ENCODE data around the gene LINC01488. TPM values are rescaled to one million over a fixed set of nuclear protein-coding genes. Genes with fewer than 3 reads are reported as not detected.

LINC01488 gene
- total RNA-seq, 1 donor from 2014 or later, result not detected

DNA sequence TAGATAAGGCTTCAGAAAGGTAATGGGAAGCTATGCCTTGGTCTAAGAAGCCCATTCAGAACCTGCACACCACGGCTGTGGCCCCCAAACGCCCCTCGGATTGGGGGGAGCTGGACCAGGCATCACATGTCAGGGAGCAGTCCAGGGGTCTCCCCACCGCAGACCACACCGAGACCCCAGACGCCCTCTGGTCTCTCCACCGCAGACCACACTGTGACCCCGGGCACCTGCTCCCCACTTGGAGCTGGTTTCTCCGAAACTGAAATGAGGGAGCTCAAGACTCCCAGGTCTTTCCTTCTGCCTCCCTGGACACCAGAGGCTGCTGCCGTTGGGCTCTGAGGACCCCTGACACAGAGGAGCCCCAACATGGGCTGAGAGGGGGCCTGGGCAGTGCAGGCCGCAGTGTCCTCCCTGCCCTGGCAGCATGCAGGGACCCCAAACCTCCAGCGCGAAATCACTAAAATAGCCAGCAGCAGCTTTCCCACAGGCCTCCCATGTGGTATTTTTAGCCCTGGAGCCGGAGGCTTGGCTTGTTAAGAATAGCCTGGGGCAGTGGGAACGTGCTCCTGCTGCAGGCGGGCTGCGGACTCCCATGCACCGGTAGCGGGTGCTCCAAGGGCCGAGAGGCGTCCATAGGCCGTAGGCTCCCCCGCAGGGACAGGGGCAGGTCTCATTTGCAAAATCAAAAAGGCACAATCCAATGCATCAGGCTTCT lies 7.7 kb downstream of the LINC01488 start:
- peaks cover 3% of the 10 kb centered on the region for H3K27me3 Mint-ChIP-seq (ENCODE audit: unreplicated experiment)
- peaks cover 10% of the 10 kb centered on the region for H3K4me1 Mint-ChIP-seq (ENCODE audit: unreplicated experiment)
- H3K4me3 Mint-ChIP-seq (ENCODE audit: unreplicated experiment), result no peak overlapping the region
- TF ChIP-seq, protein P1, sequence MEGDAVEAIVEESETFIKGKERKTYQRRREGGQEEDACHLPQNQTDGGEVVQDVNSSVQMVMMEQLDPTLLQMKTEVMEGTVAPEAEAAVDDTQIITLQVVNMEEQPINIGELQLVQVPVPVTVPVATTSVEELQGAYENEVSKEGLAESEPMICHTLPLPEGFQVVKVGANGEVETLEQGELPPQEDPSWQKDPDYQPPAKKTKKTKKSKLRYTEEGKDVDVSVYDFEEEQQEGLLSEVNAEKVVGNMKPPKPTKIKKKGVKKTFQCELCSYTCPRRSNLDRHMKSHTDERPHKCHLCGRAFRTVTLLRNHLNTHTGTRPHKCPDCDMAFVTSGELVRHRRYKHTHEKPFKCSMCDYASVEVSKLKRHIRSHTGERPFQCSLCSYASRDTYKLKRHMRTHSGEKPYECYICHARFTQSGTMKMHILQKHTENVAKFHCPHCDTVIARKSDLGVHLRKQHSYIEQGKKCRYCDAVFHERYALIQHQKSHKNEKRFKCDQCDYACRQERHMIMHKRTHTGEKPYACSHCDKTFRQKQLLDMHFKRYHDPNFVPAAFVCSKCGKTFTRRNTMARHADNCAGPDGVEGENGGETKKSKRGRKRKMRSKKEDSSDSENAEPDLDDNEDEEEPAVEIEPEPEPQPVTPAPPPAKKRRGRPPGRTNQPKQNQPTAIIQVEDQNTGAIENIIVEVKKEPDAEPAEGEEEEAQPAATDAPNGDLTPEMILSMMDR (IDR thresholded peaks at IDR 0.05; ENCODE audit: unreplicated experiment), result no peak
- no peaks in the 10 kb centered on the region for H3K36me3 Mint-ChIP-seq (ENCODE audit: low read depth, unreplicated experiment)
- H3K27ac Mint-ChIP-seq (ENCODE audit: unreplicated experiment), result no peak overlapping the region
- no peaks in the 10 kb centered on the region for H3K9me3 Mint-ChIP-seq (ENCODE audit: unreplicated experiment)
- no peak for DNase-seq (ENCODE audit: low spot score)

DNA sequence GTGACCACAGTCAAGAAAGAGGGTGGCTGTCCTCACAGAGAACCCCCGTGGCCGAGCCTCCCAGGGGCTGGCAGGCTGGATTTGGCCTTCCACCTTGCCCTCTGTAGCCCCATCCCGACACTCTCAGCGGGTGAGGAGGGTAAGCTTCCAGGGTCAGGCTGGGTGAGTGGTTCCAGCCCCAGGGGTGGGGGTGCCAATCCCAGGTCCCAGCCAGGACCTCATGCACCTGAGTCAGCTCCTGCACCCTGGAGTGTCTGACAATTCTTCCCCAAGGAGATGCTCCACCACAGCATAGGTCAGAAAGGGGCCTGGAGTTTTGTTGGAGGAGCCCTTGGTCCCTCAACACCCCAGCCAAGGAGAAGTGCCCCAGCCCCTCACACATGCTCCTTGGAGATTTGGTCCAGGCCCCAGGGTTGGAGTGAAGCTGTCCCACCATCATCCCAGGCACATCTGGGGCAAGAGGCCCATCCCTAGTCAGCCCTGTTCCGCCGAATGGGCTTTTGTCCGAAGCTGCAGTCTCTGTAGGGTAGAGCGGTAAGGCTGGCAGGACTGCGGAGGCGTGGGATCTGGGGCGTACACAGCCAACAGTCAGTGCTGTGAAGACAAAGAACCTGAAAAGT lies 8.4 kb downstream of the LINC01488 start:
- Mint-ChIP-seq H3K27me3 (ENCODE audit: unreplicated experiment) (peaks cover 3% of the 10 kb centered on the region), H3K9me3 (ENCODE audit: unreplicated experiment) (no peaks in the 10 kb centered on the region), H3K4me3 (ENCODE audit: unreplicated experiment) (no peak overlapping the region), H3K4me1 (ENCODE audit: unreplicated experiment) (peaks cover 16% of the 10 kb centered on the region), H3K27ac (ENCODE audit: unreplicated experiment) (no peak overlapping the region), H3K36me3 (ENCODE audit: low read depth, unreplicated experiment) (no peaks in the 10 kb centered on the region)
- TF ChIP-seq, protein P1 (IDR thresholded peaks at IDR 0.05; ENCODE audit: unreplicated experiment), result no peak
- DNase-seq (ENCODE audit: low spot score), result no peak

DNA sequence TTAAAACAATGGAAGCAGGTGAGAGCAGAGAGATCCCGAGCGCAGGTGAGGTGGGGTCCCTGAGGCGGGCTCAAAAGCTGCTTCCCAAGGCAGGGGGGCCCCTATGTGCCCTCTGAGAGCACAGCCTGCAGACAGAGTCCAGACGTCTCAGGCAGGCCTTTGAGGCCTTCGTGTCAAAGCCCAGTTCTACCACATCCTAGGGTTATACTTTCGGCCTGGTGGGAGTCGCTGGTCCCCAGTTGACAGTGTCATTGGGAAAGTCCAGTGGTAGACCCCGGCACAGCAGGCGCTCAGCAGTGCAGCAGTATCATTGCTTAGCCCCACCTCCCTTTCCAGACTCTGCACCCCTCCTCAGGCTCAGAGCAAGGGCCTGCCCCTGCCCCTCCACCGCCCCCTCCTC lies 9.1 kb downstream of the LINC01488 start:
- H3K4me1 Mint-ChIP-seq (ENCODE audit: unreplicated experiment), result peaks cover 20% of the 10 kb centered on the region
- H3K4me3 Mint-ChIP-seq (ENCODE audit: unreplicated experiment), result no peak overlapping the region
- TF ChIP-seq, protein P1 (IDR thresholded peaks at IDR 0.05; ENCODE audit: unreplicated experiment), result no peak

DNA sequence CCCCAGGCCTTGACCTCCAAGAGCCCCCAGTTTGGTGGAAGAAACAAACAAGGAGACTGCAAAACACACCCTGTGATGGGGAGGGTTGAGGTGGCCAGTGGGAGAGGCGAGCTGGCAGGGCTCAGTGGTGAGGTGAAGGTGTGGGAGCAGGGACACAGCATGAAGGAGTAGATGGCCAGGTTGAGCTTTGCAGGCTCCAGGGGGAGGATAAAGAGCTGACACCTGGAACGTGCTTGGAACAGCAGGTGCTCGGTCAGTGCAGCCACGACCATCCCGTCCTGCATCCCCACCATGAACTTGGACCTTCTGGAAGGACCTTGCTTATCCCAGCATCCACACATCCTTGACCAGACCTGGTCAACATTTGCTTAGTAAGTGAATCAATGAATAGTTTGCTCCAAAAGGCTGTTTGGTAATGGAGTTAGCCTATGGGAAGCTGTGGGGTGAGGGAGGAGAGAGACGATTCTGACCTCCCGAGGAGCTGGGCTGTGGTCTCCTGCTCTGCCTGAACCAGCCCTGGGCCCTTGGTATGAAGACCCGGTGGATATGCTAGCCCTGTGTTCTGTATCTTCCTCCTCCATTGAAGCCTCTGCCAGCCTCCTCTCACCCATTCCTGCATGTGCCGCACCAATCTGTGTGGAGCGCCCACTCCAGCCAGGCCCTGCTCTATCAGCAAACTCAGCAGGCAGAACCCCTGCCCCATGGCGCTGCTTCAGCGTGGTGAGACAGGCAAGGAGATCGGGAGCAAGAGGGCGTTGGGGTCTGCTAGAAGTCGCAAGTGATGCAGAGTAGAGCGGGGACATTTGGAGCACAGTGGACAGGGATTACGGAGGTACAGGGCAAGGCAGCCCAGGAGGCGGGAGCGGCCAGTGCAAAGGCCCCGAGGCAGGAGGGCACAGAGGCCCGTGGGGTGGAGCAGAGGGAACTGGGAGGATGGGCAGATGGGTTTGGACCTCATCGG lies 9.9 kb downstream of the LINC01488 start:
- Mint-ChIP-seq H3K27me3 (ENCODE audit: unreplicated experiment) (peaks cover 7% of the 10 kb centered on the region), H3K4me1 (ENCODE audit: unreplicated experiment) (peaks cover 23% of the 10 kb centered on the region), H3K4me3 (ENCODE audit: unreplicated experiment) (no peak overlapping the region), H3K36me3 (ENCODE audit: low read depth, unreplicated experiment) (no peaks in the 10 kb centered on the region), H3K9me3 (ENCODE audit: unreplicated experiment) (no peaks in the 10 kb centered on the region), H3K27ac (ENCODE audit: unreplicated experiment) (no peak overlapping the region)
- TF ChIP-seq, protein P1 (IDR thresholded peaks at IDR 0.05; ENCODE audit: unreplicated experiment), result no peak
- DNase-seq (ENCODE audit: low spot score), result no peak

More for the DNA sequence above, 9.1 kb downstream of the LINC01488 start:
- peaks cover 6% of the 10 kb centered on the region for H3K27me3 Mint-ChIP-seq (ENCODE audit: unreplicated experiment)
- no peaks in the 10 kb centered on the region for H3K9me3 Mint-ChIP-seq (ENCODE audit: unreplicated experiment)
- DNase-seq (ENCODE audit: low spot score), result no peak
- no peak overlapping the region for H3K27ac Mint-ChIP-seq (ENCODE audit: unreplicated experiment)
- H3K36me3 Mint-ChIP-seq (ENCODE audit: low read depth, unreplicated experiment), result no peaks in the 10 kb centered on the region

Data from endothelial cell (in vitro differentiated cells).